ENCODE data around the gene USP37.

USP37 gene

GRCh38 chr2:218401890-218402289, 166.3 kb downstream of the USP37 start:
- DNase-seq (ENCODE audit: low spot score), result no peak

- DNase-seq (ENCODE audit: low spot score), result no peak
Measured at GRCh38 chr2:218400930-218401881, 166.9 kb downstream of the USP37 start.

Data from activated CD4-positive, alpha-beta T cell treated with anti-CD3 and anti-CD28 coated beads, Interleukin-2, Interleukin-4, amounts not matched to agents 100 ng/mL and 50 ng/mL, durations not matched to agents 16 hours and 8 hours (primary cell).